Measurements from ENCODE around the gene POLR3E.
A peak's percentile ranks its signal among the peaks of the same experiment; 100 is the strongest.
"Not testable (repeated sequence)": the region's sequence is repeated elsewhere in the genome, so short reads cannot be mapped to it uniquely, and the experiment has no call there.

POLR3E gene

GRCh38 chr16:22366889-22367288, 69.7 kb downstream of the POLR3E start:
- DNase-seq: no peak

DNA sequence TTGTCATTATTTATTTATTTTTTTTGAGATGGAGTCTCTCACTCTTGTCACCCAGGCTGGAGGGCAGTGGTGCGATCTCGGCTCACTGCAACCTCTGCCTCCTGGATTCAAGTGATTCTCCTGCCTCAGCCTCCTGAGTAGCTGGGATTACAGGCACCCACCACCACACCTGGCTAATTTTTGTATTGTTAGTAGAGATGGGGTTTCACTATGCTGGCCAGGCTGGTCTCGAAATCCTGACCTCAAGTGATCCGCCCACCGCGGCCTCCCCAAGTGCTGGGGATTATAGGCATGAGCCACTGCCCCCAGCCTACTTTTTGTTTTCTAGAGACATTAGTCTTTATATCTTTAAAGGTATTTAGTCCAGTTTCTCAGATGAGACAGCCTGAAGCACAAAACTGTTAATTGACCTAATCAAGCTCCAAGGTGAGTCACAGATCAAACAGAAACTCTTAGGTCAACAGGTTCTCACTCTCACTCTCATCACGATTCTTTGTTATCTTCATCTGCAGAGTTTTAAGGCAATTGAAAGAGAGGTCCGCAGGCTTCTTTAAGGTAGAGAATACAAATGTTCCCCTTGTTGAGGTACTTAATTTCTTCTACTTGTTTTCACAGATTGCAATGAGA, 71.1 kb downstream of the POLR3E start:
- DNase-seq: not testable (repeated sequence)

DNA sequence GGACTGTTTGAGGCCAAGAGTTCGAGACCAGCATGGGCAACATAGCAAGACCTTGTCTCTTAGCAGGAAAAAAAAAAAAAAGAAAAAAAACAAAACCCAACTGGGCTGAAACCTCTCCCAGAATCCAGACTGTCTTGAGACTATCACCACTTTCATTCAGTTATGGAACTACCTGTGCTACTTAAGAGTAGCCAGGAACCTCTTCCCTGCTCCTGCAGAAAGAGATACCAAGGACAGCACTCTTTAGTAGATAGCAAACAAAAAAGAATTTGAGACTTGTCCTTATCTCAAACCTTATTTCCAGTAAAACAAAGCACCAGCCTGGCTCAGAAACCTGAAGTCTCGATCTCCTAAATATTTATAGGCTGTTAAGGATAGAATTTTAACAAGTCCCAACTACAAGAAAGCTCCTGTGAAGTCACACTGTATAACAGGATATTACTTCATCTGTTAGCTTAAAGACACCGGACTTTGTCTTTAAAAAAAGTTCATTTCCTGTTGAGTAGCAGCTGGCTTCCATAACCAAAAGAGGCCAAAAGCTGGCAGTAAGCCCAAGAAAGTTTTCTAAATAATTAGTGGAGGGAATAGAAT, 72.1 kb downstream of the POLR3E start:
- peak in 2 of 4 experiments; percentile 45 to 48 for DNase-seq

GRCh38 chr16:22370038-22370820, 73.0 kb downstream of the POLR3E start:
- DNase-seq: no peak

- no peak for DNase-seq
These were observed 75.9 kb downstream of the POLR3E start for GRCh38 chr16:22372882-22373661.

- DNase-seq: peak; percentile 29 to 72 (median 48)
These were observed 76.6 kb downstream of the POLR3E start for GRCh38 chr16:22373662-22374310.

DNA sequence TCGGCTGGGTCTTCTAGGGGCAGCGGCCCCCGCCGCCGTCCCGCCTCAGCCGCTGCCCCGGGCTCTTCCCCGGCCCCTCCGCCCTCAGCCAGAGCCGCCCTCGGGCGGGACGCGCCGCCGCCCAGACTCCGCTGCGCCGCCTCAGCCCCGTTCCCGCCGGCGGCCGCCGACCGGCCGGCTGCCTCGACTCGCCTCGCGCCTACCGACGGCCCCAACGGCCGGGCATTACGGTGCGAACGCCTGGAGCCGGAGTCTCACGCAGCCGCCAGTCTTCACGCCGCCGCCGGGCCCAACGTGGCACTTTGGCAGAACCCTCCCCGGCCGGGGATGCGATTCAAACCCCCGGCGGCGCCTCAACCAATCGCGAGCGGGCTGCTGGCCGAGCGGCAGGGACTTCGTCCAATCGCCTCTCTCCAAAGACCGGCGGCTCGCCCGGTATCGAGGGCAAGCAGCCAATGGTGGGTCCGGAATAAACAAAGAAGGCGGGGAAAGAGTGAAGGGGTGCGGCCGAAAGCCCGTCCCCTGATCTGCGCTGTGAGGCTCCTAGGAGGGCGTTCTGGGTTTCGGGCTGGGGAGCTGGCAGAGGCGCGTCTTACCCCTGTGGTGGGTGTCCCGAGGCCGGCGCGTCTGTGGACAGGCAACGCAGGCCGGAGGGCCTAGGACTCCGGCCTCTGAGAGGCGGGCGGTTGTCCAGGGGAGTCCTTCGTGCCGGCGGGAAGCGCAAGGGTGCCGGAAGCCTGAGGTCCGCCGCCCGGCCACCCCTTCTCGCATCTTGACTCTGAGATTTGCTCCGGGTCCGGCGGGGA, 77.3 kb downstream of the POLR3E start, which contains the start of gene CDR2:
CDR2 (minus strand) TSS at position 309 of the 806 bp plus-strand sequence. CDS start 310 bp downstream, outside the sequence.
- peak; percentile 98 to 99 (median 99) for DNase-seq

DNA sequence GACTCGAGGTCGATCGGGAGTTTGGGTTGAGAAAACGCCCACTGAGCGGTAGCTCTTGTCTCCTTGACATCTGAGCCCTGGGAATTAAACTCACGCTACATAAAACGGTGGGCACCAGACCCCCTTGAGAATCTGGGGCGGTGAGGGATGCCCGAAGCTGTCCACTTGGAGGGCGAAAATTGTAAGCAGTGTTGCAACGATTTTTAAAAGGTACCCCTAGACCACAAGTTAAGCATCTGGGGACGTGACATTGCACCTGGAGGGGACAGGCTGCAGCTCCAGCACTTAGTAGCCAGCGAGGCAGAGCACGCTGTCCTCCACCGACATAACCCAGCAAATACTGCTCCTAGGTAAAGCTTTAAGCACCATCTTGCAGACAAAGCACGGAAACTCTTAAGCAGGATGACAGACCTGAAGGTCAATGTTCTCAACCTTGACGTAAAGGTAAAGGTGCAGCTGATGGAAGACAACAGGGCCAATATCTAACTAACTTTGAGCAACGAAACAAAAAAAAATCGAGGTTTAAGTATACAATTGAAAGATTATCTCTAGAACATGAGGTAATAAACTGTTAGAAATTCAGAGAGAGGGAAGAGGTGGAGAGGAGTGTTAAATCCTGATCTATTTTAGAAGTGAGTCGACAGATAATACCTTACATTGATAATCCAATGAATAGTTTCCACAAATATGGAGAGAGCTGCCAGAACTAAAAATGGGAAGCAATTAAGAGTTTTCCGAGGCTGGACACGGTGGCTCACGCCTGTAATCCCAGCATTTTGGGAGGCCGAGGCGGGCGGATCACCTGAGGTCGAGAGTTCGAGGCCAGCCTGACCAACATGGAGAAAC, 78.1 kb downstream of the POLR3E start:
- DNase-seq: no peak

DNA sequence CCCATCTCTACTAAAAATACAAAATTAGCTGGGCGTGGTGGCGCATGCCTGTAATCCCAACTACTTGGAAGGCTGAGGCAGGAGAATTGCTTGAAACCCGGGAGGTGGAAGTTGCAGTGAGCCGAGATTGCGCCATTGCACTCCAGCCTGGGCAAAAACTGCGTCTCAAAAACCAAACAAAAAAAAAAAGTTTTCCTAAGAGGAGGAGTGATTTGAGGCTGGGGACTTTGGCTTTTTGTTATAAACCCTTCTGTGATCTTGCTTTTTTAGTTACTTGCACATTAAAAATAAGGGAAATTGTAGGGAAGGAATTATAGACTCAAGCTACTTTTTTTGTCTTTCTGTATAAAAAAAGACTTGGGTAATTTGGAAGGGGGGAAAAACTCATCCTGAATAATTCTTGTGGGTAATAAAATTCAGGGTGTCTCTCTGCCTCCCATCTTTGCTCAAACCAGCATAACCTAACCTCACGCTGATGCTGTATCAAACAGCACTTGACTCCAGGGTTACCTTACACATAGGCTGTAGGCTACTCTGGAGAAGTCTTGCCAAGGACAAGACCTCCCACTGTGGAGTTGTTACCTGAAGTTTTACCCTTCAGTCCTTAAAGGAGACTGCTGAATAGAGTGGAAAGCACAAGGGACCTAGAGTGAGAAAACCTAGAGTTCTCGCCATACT, 78.9 kb downstream of the POLR3E start:
- DNase-seq: peak in 2 of 4 experiments; percentile 30 to 34

GRCh38 chr16:22379656-22380055, 82.4 kb downstream of the POLR3E start:
- DNase-seq: no peak

- no peak for DNase-seq
These were observed 83.3 kb downstream of the POLR3E start for GRCh38 chr16:22380529-22380928.

DNA sequence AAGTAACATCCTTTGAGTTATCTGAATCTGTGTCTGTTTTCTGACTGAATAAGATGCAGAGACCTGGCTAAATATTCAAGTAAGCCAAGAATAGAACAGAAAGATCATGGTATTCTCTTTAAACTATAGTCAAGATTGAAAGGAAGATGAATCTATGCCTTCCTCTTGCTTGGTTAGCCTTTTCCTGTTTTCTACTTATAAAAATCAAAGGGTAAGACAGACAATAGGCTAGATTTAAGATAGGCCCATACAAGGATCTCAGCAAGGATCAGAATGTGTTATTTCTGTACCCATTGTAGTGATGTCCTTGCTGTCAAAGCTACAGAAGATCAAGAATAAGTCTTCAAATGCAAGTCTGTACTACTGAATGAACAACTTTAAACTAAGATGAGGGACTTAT, 84.2 kb downstream of the POLR3E start:
- no peak for DNase-seq

- no peak for DNase-seq
These were observed 86.6 kb downstream of the POLR3E start for GRCh38 chr16:22383827-22384226.

All from suppressor macrophage (primary cell).